ENCODE data around the gene TTC39B. TPM values are rescaled to one million over a fixed set of nuclear protein-coding genes. Genes with fewer than 3 reads are reported as not detected.
A peak's percentile ranks its signal among the peaks of the same experiment; 100 is the strongest.

Gene TTC39B
- total and polyA plus RNA-seq, 2 of the 8 experiments (the other 6 are each of a cell fraction or from before 2014, with no cell fraction given): 1.6 to 10.9 TPM

- Histone ChIP-seq H3K23me2 (ENCODE audit: low read depth, low read length) (no peaks in the 10 kb centered on the region), H2AK5ac (ENCODE audit: low read depth, low read length) (no peak overlapping the region), H3K27ac (ENCODE audit: low read depth, low read length) (no peak overlapping the region), H4K20me1 (replicated peaks in 1 of 2; ENCODE audit: control insufficient read depth in 1 of 2, insufficient read depth in 2 of 2, low read length in 2 of 2) (no peaks in the 10 kb centered on the region), H3K4me2 (ENCODE audit: insufficient read depth in 1 of 2, low read depth in 2 of 2, low read length in 2 of 2) (no peak overlapping the region), H2BK15ac (ENCODE audit: low read length) (no peak overlapping the region), H4K8ac (ENCODE audit: extremely low read depth, insufficient read depth, low read length) (no peak overlapping the region), H3K56ac (replicated peaks; ENCODE audit: insufficient read length, low read depth, low read length) (no peak overlapping the region), H3K18ac (ENCODE audit: extremely low read depth, low read length) (no peak overlapping the region), H2BK12ac (ENCODE audit: low read depth, low read length) (no peak overlapping the region), H3K79me2 (ENCODE audit: control insufficient read depth in 1 of 2, insufficient read depth in 2 of 2, low read length in 2 of 2) (peaks cover 0 to 15% of the 10 kb centered on the region in 2 experiments; a peak in 2 of 4 replicates), H3K4me1 (replicated peaks in 1 of 4; ENCODE audit: control insufficient read depth in 3 of 4, insufficient read depth in 4 of 4, low read length in 3 of 4) (peaks cover 0 to 11% (median 1%) of the 10 kb centered on the region in 4 experiments; a peak in 3 of 7 replicates), H3K23ac (ENCODE audit: insufficient read length) (no peak overlapping the region), H2BK120ac (replicated peaks; ENCODE audit: low read depth, low read length) (no peak overlapping the region), H3K14ac (ENCODE audit: insufficient read length) (no peak overlapping the region), H2BK5ac (ENCODE audit: low read depth, low read length) (no peak overlapping the region), H3K27me3 (replicated peaks in 1 of 4; ENCODE audit: control insufficient read depth in 3 of 4, extremely low read depth in 1 of 4, insufficient read depth in 3 of 4, low read length in 3 of 4) (no peaks in the 10 kb centered on the region), H2AFZ (ENCODE audit: low read length) (no peak overlapping the region), H4K91ac (replicated peaks; ENCODE audit: insufficient read length, low read length) (no peak overlapping the region), H2BK20ac (ENCODE audit: low read length) (no peak overlapping the region), H3K36me3 (ENCODE audit: control insufficient read depth in 2 of 4, insufficient read depth in 4 of 4, low read length in 3 of 4) (peaks cover 0 to 3% (median 1%) of the 10 kb centered on the region in 4 experiments; a peak in 2 of 8 replicates), H3K9ac (replicated peaks in 1 of 4; ENCODE audit: extremely low read depth in 1 of 4, low read depth in 3 of 4, low read length in 3 of 4) (no peak overlapping the region; a peak in 1 of 7 replicates), H3K4me3 (ENCODE audit: extremely low read depth in 1 of 4, insufficient read depth in 2 of 4, low read depth in 3 of 4, low read length in 4 of 4) (no peak overlapping the region), H3K9me3 (ENCODE audit: insufficient read depth in 2 of 2, low read depth in 1 of 2, low read length in 1 of 2) (0 out of 4 replicates have a peak, but pooled peaks cover 3 to 5% of the 10 kb centered on the region in 2 experiments), H4K5ac (ENCODE audit: insufficient read length, low read depth, low read length) (no peak overlapping the region), H3K4ac (replicated peaks; ENCODE audit: insufficient read length, low read depth, low read length) (no peak overlapping the region), H3K79me1 (ENCODE audit: low read depth, low read length) (peaks cover 8% of the 10 kb centered on the region)
- WGBS, 2 experiments (ENCODE audit: extremely low coverage in 1 of 2, insufficient coverage in 1 of 2, insufficient read length in 1 of 2, insufficient replicate concordance in 2 of 2, low coverage in 1 of 2, low lambda C conversion rate in 2 of 2, missing lambda C conversion rate in 1 of 2): 83% methylated on average over 4 of the region's 4 CpGs; no CpG with 5 or more reads in 1 of the 2 experiments
- DNase-seq (ENCODE audit: low read depth in 1 of 2, low spot score in 2 of 2): peak in 1 of 2 experiments; percentile 20
- ChIA-PET POLR2A (ENCODE audit: partially characterized antibody) (interaction anchor here (0.9 to 1.1 kb wide), 2 partner anchors 10 to 24 kb away, joined by 3 to 5 read pairs; no protein-coding TSS in a partner anchor), CTCF (ENCODE audit: partially characterized antibody) (interaction anchor here (0.6 to 0.9 kb wide), 2 partner anchors 17 to 1069 kb away, joined by 3 read pairs; no protein-coding TSS in a partner anchor)
- FAIRE-seq: no peak
- TF ChIP-seq JUND (IDR thresholded peaks at IDR 0.05; ENCODE audit: low read length): no peak
- TF ChIP-seq GABPA (IDR thresholded peaks at IDR 0.05; ENCODE audit: borderline replicate concordance, insufficient read depth, low read length): no peak
- no peak for TF ChIP-seq CEBPB (IDR thresholded peaks at IDR 0.05; ENCODE audit: low read depth, low read length)
- TF ChIP-seq, protein P1, sequence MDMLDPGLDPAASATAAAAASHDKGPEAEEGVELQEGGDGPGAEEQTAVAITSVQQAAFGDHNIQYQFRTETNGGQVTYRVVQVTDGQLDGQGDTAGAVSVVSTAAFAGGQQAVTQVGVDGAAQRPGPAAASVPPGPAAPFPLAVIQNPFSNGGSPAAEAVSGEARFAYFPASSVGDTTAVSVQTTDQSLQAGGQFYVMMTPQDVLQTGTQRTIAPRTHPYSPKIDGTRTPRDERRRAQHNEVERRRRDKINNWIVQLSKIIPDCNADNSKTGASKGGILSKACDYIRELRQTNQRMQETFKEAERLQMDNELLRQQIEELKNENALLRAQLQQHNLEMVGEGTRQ (IDR thresholded peaks at IDR 0.05; ENCODE audit: low read length): no peak
- no peak for TF ChIP-seq BRCA1 (IDR thresholded peaks at IDR 0.05; ENCODE audit: low read depth, low read length)
- TF ChIP-seq RNF2 (IDR thresholded peaks at IDR 0.05; ENCODE audit: borderline replicate concordance, low read depth, low read length, missing control alignments, poor library complexity, severe bottlenecking): no peak
- no peak for TF ChIP-seq BACH1 (IDR thresholded peaks at IDR 0.05; ENCODE audit: low read length)
- TF ChIP-seq EZH2 (IDR thresholded peaks at IDR 0.05; ENCODE audit: low read depth, low read length, severe bottlenecking): no peak
- TF ChIP-seq RBBP5 (IDR thresholded peaks at IDR 0.05; ENCODE audit: borderline replicate concordance, low read depth, low read length): no peak
- TF ChIP-seq, protein P2, sequence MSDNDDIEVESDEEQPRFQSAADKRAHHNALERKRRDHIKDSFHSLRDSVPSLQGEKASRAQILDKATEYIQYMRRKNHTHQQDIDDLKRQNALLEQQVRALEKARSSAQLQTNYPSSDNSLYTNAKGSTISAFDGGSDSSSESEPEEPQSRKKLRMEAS (IDR thresholded peaks at IDR 0.05): no peak
- no peak for TF ChIP-seq RXRA (IDR thresholded peaks at IDR 0.05; ENCODE audit: insufficient read depth, low read depth, low read length)
These were observed 11.1 kb downstream of the TTC39B start for GRCh38 chr9:15295761-15296405.

Data from H1 (cell line).